Activated CD4-positive, alpha-beta T cell treated with anti-CD3 and anti-CD28 coated beads for 1 hour (primary cell): ENCODE results near the gene MGAM2.
"Not testable (repeated sequence)": the region's sequence is repeated elsewhere in the genome, so short reads cannot be mapped to it uniquely, and the experiment has no call there.

Experiments
- DNase-seq: peaks from one replicate; pipeline ENCODE4 v3.0.0-alpha.2; 2020

Gene MGAM2

DNA sequence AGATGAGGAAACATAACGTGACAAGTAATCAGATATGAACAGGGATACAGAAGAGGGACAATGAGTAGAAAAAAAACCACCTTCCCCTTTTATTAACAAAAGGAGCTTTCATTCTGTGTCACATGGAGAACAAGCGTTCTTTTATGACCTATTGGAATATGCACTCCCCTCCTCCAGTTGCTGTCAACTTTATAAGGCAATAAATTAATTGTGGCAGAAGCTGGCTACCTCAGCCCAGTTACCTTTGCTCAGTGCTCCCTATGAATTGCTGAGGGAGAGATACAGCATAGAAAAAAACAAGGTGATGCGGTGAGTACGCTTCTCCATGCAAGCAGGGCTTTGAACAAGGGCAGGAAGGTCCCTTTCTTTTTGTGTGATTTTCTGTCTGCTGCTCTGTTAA is at the start of gene MGAM2:
MGAM2 (plus strand) TSS at position 220 of the 400 bp plus-strand sequence. CDS start 5,156 bp downstream, outside the sequence.
- no peak for DNase-seq

DNA sequence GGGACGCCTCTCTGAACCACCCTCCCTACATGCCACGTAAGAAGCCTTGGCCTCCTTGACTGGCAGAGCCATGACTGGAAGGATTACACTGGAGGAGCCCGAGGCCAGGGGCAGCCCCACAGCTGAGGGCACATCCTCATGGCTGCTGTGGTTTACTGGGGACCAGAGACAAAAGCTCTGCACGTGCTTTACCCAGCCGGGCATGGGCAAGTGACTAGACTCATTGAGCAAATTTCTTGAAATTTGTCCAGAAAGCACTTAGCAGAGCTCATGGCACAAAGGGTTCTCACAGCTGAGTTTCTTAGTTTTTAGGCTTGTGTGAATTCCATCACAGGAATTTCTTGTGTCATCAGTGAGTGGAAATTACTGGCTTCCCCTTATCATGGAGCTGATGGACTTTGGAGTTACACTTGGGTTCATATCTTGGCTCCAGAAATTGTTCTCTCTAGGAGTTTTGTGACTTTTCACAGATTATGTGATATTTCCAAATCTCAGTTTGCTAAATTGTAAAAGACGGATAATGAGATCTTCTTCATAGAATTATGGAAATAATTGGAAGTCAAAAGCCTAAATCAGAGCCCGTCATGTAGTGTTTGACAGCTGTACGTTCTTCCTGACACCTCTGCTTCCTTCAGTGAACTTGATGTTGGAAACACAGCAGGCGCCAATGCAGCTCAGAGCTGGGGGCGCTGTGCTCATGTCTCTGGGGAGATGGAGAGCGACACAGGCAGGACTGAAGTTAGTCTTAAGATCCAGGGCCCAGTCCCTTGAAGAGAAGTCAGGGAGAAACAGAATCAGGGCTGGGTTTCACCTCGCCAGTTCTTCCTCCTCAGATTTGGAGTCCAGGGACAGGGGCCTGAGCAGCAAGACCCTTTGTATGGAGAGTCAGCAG is 47.7 kb upstream of the MGAM2 start:
- DNase-seq: no peak

DNA sequence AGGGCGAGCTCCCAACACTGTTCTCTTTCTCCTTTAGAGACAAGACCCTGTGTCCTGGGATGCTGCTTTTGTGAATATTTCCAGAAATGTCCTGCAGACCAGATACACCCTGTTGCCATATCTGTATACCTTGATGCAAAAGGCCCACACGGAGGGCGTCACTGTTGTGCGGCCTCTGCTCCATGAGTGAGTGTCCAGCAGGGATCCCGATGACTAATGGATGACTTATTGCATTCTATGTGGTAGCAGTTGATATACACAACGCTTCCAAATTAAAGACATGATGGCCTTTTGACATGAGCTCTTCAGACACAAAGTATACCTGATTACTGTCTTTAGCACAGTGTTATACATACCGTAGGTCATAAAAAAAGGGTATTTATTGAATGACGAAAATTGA is 45.0 kb upstream of the MGAM2 start:
- DNase-seq: no peak

DNA sequence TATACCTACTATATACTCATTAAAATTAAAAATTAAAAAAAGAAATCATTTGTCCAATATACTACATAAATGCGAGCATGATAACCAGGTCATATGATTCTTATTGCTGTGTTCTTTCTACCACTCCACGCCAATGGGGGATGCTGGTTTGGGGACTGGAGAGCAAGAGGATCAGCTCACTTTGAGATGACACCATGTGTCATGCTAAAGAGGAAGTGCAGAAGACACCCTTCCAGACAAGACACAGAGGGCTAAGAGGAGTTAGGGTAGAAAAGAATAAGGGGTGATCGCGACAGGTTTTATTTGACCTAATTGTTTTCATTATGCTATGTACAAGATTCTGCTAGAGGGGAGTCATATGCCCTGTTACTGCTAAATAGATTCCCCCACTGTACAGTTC is 33.8 kb upstream of the MGAM2 start:
- DNase-seq: no peak

DNA sequence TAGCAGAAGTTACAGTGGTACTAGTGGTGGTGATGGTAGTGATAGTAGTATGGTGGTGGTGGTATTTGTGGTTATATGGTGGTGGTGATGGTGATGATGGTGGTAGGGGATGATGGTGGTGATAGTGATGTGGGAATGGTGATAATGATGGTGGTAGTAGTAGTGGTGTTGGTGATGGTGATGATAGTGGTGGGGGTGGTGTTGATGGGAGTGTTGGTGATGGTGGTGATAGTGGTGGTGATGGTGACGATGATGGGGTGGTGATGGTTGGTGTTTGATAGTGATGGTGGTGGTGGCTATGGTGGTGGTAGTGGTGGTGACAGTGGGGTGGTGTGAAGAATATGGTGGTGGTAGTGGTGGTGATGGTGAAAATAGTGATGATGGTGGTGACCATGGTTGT is 27.9 kb upstream of the MGAM2 start:
- DNase-seq: no peak

DNA sequence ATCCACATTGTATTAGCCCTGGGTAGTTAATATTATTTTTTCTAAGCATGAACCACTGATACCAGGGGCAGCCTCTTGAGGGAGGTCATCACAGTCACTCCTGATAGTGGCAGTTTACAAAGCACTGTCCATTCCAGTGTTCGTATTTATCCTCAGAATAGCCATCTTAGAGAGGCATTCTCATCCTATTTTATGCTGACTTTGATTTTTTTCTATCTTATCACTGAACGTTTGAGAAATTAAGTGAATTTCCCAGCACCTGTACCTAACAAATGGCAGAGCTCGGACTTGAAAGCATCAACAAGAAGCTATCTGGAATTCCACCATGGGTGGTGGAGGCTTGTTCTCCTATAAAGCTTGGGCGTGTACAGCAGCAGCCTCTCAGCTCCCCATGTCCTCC is 26.1 kb upstream of the MGAM2 start:
- DNase-seq: no peak

DNA sequence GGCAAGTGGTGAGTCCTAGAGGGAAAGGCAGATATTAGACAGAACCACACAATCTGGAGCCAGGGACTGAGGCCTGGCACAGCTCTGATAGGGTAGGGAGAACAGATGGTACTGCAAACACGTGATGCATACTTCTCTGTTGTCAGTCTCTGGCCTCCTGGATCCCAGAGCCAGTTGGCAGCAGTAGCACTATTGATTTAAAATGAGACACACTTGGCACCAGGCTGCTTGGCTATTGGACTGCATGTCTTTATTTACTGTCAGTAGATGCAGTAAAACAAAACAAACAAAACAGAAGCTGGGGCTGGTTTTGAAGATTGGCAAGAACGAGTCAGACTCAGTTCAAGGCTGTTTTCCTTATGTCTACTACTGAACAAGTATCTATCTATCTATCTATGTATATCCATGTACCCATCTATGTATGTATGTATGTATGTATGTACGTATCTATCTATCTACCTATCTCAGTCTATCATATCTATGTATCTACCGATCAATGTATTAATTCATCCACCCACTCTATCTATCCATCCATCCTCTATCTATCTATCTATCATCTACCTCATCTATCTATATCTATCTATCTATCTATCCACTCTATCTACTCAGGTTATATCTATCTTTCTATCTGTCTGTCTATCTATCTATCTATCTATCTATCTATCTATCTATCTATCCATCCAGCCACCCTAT is 23.4 kb upstream of the MGAM2 start:
- DNase-seq: no peak

DNA sequence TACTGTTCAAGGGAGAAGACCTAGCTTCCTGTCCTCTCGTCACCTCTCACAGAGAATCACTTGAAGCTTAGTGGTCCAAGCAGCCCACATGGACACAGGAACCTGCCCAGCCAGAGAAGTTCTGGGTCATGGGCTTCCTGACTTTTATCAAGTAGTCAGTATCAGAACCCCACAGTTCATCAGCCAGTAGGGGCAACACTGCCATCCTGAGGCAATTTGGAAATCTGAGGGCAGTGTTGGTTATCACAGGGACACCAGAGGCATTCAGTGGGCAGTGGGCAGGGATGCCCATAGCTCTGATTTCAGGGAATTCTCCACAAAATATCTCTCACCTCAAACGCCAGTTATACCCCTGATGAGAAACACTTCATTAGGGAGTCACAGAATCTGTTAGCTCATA is 22.5 kb upstream of the MGAM2 start:
- DNase-seq: no peak

DNA sequence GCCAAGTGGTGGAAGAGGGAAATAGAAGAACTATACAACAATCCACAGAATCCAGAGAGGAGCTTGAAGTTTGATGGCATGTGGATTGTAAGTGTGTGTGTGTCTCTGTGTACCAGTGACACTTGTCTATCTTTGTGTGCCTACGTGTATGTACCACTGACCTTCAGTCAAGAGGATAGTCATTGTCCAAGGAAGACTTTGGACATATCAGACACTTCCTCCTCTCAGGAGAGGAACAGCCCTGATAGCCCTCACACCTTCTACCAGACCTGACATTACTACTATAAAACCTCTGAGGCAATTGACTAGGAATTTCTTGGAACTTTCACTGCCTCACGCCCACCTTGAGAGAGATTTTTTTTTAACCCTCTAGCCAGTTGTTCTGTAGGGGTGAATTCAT is 19.6 kb upstream of the MGAM2 start:
- no peak for DNase-seq

DNA sequence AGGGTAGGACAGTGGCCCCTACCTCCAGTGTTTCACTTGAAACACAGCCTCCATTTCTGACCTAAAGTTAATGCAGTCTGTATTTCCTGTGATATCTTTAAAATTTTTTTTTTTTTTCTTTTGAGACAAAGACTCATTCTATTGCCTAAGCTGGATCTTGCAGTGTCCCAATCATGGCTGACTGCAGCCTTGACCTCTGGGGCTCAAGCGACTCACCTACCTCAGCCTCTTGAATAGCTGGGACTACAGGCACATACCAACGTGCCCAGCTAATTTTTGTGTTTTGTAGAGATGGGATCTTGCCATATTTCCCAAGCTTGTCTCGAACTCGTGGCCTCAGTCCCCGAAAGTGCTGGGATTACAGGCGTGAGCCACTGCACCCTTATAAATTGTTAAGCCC is 16.7 kb upstream of the MGAM2 start:
- DNase-seq: no peak

DNA sequence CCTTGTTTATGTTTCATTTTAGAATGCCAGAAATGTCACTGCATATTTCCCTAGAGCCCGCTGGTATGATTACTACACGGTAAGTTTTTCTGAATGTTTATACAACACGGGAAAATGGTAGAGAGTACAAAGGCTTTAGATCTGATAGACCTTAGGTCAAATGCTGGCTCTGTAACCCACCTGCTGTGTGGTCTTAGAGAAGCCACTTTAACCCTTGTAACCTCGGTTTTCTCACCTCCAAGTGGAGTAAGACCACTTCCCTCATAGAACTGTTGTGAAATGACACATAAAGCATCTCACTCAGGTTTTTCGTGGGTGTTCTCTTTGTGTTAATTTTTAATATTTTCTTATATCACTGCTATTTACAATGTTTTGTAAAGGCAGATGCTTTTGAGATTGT is 13.9 kb upstream of the MGAM2 start:
- no peak for DNase-seq

DNA sequence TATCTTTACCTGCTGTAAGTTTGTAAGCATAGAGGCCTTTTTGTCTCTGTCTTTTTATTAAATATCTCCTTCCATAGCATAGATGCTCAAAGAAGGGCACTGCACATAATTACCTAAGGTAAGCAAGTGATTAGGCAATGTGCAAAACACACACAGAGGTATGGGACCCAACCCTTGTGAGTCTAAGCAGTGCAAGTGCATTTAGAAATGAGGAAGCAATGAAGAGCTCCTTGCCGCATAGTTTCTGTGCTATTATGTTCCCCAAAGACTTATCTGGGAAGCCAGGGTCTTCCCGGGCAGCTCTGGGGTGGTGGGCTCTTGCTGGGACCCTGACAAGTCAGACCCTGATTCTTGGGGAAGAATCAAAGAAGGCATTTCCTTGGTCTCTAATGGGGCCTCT is 13.5 kb upstream of the MGAM2 start:
- no peak for DNase-seq

DNA sequence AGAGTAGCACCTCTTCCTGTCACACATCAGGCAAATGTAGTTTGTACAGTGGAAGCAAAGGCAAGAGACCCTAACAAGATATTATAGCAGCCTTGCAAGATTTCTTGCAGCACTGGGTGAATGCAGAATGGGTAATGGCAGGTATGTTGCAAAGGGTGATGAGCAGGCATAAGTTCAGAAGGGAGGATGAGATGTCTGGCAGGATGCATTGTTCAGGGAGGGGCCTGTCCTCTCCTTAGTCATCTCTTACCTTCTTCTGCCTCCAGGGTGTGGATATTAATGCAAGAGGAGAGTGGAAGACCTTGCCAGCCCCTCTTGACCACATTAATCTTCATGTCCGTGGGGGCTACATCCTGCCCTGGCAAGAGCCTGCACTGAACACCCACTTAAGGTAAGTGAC is 12.2 kb upstream of the MGAM2 start:
- not testable (repeated sequence) for DNase-seq

DNA sequence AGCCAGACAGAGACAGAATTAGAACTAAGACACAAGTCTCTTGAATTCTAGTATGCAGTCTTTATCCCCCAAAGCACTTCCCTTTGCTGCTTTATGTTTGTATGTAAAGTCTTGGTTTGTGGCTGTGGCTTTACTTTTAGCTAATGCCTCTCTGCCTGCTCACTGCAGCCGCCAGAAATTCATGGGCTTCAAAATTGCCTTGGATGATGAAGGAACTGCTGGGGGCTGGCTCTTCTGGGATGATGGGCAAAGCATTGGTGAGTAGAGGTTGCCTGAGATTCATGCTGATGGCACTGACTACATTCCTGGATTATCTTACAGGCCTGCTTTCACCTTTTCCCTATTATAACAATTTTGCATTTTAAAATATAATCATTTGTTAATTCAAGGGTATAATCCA is 10.9 kb upstream of the MGAM2 start:
- DNase-seq: no peak

DNA sequence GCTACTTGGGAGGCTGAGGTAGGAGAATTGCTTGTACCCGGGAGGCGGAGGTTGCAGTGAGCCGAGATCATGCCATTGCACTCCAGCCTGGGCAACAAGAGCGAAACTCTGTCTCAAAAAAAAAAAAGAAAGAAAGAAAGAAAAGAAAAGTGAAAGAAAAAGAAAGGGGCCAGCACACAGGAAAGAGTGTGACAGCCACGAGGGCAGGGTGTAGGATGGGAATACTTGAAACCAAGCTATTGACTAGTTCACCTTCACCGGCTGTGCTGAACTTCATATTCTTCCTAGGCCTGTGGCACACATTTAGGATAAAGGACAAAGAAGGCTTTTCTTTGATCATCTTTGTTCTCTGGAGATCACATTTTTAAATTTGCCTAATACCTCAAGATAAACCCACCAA is 9.7 kb upstream of the MGAM2 start:
- DNase-seq: not testable (repeated sequence)

DNA sequence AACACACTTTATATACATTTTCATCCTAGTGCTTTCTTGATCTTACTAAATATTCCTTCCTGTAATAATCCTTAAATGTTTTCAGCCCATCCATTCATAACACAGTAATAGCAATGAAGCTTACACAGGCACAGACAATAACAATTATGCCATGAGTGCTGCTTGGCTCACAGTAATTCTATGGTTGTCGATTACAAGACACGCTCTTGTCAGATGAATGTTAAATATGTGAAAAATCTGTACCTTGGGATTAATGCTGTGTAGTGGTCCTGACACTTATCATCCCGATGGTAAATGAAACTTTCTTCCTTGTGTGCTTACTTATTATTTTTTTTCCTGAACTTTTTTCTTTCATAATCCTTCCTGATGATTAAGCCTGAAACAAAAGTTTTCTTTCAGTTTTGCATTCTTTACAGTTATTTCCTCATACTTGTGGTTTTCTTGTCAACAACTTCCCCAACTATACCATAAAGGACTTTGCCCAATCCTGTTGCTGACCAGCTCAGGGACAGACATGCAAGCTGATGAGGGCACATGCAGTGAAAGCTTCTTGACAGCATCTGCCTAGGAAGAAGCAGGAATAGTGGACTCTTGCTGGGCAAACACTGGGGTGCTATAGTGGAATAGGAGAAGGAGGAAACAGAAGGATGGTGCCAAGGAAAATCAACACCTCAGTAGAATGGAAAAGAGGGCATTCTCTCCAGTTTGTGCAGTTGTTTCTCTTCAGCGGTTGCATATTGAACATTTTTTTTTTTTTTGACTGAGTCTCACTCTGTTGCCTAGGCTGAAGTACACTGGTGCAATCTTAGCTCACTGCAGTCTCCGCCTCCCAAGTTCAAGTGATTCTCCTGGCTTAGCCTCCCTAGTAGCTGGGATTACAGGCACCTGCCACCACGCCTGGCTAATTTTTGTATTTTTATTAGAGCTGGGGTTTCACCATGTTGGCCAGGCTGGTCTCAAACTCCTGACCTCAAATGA is 6.7 kb upstream of the MGAM2 start:
- no peak for DNase-seq

DNA sequence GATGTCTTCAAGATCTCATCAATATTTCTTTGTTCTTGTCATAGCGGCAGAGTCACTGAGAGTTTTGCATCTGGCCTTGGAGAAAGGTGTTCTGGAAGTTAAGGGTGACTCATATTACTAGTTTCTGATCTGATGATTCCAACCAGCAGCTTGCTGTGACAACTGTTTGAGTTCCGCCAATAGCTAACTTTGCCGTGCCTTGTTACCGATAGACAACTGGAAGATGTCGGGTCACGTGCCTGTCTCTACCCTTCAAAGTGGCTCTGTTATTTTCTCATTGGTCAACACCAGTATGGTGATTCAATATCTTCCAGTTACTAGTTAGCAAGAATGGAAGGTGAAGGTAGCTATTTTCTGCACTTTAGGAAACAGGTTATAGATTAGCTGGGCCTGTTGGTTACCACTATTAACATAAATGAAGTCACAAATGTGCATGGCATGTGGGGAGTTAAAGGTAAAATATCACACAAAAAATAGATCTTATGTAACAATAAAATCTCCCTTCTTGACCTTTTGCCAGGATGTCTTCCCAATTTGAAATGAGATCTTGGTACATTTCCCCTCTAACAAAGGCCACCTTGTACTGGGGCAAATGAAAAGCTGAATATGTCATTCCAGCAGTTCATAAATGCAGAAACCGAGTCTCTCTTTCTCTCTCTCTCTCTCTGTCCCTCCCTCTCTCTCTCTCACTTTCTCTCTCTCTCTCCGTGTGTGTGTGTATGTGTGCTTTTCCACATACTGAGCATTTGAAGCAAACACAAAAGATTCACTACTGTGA is 2.6 kb upstream of the MGAM2 start:
- no peak for DNase-seq

DNA sequence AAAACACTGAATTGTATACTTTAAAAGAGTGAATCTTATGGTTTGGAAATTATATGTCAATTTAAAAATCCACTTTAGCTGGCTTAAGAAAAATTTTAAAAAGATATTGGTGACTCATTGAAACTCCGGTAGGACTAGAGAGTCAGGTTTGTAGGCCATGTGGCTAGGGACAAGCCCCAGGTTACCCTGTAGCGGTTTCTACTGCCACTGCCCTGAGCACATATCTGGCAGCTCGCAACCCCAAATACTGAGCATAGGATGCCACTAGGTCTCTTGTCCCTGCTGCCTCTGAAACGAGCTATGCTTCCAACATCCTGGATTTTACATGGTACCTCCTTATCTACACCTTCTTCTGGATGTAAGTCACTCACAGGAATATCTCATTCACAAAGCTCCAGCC is 1.4 kb upstream of the MGAM2 start:
- DNase-seq: no peak

DNA sequence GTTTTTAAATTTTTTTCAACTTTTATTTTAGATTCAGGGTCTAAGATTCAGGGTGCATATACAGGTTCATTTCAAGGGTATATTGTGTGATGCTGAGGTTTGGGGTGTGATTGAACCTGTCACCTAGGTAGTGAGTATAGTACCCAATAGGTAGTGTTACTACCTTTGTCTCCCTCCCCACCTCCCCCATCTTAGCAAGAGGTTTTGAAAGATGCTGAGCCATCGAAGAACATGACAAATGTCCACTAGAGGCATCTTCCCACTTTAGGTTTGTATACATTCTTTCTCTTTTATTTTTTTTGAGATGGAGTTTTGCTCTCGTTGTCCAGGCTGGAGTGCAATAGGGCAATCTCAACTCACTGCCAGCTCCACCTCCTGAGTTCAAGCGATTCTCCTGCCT is 880 bp upstream of the MGAM2 start:
- DNase-seq: no peak

DNA sequence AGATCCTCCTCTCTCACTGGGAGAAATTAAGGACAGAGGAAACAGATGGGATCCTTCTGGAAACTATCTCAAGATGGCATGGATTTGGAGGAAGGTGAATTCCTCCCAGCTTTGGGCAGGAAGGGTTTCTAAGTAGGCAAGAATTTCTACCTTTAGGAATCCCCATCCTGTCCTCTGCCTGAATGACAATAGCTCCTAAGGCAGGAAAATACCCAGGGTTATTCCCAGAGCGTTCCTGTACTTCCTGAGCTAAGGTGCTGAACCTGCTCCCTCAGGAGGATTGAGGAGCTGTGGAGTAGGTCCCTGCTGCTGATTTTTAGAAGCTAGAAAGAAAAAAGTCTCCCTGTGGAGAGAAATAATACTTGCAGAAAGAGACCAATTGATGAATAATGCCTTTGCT is 568 bp downstream of the MGAM2 start:
- DNase-seq: no peak

DNA sequence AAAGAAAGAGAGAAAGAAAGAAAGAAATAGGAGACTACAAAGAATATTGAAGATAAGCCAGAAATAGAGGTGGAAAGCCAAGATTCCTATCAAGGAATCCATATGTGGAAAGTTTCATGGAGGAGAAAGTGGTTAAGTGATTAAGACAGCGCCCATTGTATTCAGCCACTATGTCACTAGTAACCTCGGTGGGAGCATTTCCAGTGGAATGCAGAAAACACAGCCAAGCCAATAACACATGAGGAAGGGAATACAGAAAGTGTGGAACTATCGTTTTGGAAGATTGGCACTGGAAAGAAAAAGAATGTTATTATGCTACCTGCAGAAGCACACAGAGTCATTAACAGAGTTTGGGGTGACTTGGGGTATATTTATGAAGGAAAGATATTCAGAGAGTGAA is 2.7 kb downstream of the MGAM2 start:
- DNase-seq: no peak

DNA sequence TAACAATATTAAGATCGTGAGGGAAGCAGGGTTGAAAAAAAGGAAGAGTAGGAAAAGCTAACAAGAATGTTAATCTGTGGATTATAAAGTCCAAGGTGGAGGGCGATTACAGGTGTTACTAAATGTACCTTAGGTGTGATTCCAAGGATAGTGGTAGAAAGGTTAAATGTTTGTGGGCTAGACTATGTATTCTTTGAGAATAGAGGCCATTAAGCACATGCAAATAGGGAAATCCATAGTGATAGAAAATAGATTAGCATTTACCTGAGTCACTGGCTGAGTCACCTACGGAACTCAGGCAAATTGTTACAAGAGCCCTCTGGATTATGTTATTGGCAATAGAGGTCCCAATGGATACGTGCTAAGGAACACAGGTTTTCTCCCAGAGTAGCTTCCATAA is 9.0 kb downstream of the MGAM2 start:
- DNase-seq: no peak

DNA sequence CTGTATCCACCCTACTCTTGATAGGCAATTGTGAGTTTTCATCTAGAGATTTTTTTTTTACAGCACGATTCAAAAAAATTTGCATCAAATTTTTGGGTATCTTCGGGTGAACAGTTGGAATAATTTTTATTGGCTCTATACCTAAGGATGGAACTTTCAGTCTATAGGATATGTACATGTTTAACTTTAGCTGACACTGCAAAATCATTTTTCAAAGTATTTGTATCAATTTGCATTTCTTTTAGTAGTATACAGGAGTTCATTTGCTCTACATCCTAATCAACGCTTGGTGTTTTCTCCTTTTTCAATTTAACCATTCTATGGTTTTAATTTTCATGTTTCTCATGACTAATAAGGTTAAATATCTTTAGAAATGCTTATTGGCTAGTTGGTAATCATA is 11.7 kb downstream of the MGAM2 start:
- no peak for DNase-seq
